ENCODE measurements around the gene C2CD4D. TPM values are rescaled to one million over a fixed set of nuclear protein-coding genes. Genes with fewer than 3 reads are reported as not detected.

C2CD4D gene
- total and polyA plus RNA-seq, 2 of the 13 experiments (the other 11 are each of a cell fraction or from before 2014, with no cell fraction given), result not detected

GRCh38 chr1:151790071-151790939, 49.3 kb downstream of the C2CD4D start, which contains the start of gene TDRKH (continued):
- no peak for TF ChIP-seq KIAA2018 (CRISPR knock-in tag; IDR thresholded peaks at IDR 0.05; ENCODE audit: borderline replicate concordance)
- no peak; the same call in 1 of the 2 replicates for TF ChIP-seq ZBTB25 (CRISPR knock-in tag; IDR thresholded peaks at IDR 0.05)
- TF ChIP-seq CBX1 (IDR thresholded peaks at IDR 0.05; ENCODE audit: low read depth), result peak; percentile 82
- TF ChIP-seq ZNF609 (CRISPR knock-in tag; IDR thresholded peaks at IDR 0.05; ENCODE audit: borderline replicate concordance), result peak; percentile 45
- peak; percentile 21; the same call in 1 of the 2 replicates for TF ChIP-seq DR1 (CRISPR knock-in tag; IDR thresholded peaks at IDR 0.05)
- peak; percentile 77 for TF ChIP-seq ZNF781 (CRISPR knock-in tag; IDR thresholded peaks at IDR 0.05; ENCODE audit: borderline replicate concordance, not compliant biosample characterization)
- TF ChIP-seq HNRNPLL (IDR thresholded peaks at IDR 0.05; ENCODE audit: low read depth, low read length, poor library complexity, severe bottlenecking), result peak; percentile 84
- TF ChIP-seq SMYD3 (CRISPR knock-in tag; IDR thresholded peaks at IDR 0.05), result no peak; the same call in 1 of the 2 replicates
- peak; percentile 60; the same call in 1 of the 2 replicates for TF ChIP-seq ZNF746 (CRISPR knock-in tag; IDR thresholded peaks at IDR 0.05)
- peak; percentile 88 for TF ChIP-seq TBX3 (IDR thresholded peaks at IDR 0.05; ENCODE audit: borderline replicate concordance)
- peak; percentile 73; the same call in 1 of the 2 replicates for TF ChIP-seq CCDC6 (CRISPR knock-in tag; IDR thresholded peaks at IDR 0.05)
- TF ChIP-seq ATF5 (CRISPR knock-in tag; IDR thresholded peaks at IDR 0.05; ENCODE audit: low read depth), result no peak

Data from HepG2 (cell line).